NCI-H187 treated with DMSO at 0.1 percent for 48 hours (cell line): Measurements from ENCODE around the gene CARD10.
"Not testable (repeated sequence)": the region's sequence is repeated elsewhere in the genome, so short reads cannot be mapped to it uniquely, and the experiment has no call there.

Source experiments
- DNase-seq: peaks from one replicate; lab custom pipeline; 2025; lab: John Stamatoyannopoulos, UW

Gene CARD10

GRCh38 chr22:37485395-37486223 is 33.6 kb downstream of the CARD10 start:
- DNase-seq: no peak

DNA sequence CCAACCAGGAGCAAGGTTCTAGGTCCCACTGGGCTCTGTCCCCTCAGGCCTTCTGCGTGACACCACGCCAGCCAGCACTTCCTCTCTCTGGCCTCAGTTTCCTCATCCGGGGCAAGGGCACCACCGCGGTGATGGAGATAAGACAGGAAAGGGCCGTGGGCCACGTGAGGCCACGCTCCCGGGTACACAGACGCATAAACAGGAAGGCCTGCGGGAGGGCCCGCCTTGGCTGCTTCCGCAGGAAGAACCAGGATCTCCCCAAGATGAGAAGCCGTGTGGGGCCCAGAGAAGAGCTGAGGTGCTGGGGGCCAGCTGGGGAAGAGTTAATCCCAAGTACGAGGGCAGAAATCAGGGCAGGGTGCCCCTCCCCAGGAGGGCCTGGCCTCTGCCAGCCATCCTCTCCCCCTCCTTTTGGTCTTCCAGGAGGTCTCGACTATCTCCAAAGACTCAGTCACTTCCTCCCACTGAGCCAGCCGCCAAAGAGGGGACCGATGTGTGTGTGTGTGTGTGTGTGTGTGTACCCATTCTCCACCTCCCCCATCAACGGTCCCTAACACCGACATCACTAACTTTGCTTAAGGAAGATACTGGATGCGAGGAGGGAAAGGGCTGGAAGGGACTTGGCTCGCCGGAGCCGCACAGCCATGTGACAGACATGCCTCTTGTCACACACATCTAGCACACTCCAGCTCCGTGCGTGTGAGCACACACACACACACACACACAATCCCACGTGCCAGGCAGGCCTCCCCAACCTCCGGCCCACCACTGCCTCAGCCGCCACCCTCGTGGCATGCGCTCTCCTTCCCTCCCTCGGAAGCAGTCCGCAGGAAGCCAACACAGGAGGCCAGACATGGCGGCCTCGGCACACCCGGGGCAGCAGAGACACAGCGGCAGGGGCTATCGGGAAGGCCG is 34.5 kb downstream of the CARD10 start:
- DNase-seq: no peak

- DNase-seq: no peak
Measured at GRCh38 chr22:37483050-37483449, 36.2 kb downstream of the CARD10 start.

DNA sequence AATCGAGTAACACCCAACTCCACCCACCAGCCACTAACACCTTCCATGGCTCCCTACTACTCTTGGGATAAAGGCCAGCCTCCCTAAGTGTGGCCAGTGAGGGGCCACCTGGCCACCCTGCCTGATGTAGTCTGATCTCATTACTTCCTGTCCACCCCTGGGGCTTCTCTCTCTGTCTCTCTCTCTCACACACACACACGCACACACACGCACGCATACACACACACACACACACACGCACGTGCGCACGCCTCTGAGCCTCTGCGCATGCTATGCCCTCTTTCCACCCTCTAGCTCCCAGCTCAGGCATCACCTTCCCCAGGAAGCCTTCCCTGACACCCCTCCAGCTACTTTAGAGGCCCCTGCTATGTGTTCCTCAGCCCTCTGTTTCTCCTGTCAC is 37.0 kb downstream of the CARD10 start:
- no peak for DNase-seq

GRCh38 chr22:37481347-37481907 is 37.8 kb downstream of the CARD10 start:
- DNase-seq: no peak

DNA sequence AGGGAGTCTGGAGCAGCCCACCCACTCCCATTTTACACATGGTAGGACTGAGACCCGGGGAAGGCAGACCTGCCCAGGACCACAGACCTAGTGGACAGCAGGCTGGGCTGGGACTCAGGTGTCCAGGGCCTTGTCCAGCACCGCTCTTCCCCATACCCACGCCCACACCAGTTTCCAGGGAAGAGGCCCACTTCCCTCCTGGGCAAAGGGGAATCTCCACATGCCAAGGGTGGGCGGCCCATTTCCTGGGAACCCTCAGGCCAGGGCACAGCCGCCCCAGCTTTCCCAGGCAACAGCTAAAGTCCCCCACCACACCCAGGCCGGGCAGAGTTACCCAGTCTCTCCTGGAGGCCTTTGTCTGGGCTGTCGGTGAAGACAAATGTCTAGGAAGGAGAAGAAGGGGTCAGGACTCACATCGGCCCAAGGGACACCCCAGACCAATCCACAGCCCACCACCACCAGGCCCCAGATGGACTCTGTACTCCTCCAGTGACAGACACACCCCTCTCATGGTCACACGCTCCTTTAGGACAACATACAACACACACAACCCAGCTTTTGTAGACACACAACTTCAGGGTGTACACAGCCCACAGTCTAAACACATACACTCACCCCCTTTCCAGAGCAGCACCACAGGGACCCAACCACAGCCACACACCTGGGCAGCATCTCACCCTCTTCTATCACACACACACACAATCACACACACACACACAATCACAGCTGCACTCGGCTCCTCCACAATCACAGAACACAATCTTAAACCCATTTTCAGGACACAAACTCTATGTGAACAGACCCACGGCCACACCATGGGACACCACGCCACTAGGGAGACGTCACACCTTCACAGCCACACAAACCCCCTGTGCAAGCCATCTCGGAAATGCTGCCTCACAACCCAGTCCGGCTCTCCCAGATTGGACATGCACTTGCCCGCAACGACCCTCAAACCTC is 38.5 kb downstream of the CARD10 start:
- no peak for DNase-seq

DNA sequence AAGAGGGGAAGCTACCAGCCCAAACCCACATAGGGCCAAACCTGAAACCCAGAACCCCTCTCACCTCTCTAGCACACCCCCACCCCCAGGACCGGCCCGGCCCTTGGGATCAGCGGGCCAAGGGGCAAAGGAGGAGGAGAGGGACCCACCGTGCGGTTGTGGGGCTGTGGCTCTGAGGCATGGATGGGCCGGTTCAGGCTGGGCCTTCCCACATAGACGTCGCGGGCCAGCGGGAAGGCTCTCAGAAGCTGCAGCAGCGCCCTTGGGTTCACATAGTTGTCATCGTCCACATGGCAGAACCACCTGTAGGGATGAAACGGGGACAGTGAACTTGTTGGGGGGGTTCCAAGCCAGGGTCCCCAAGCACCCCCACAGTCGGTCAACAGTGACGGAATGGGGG is 40.0 kb downstream of the CARD10 start:
- DNase-seq: no peak

DNA sequence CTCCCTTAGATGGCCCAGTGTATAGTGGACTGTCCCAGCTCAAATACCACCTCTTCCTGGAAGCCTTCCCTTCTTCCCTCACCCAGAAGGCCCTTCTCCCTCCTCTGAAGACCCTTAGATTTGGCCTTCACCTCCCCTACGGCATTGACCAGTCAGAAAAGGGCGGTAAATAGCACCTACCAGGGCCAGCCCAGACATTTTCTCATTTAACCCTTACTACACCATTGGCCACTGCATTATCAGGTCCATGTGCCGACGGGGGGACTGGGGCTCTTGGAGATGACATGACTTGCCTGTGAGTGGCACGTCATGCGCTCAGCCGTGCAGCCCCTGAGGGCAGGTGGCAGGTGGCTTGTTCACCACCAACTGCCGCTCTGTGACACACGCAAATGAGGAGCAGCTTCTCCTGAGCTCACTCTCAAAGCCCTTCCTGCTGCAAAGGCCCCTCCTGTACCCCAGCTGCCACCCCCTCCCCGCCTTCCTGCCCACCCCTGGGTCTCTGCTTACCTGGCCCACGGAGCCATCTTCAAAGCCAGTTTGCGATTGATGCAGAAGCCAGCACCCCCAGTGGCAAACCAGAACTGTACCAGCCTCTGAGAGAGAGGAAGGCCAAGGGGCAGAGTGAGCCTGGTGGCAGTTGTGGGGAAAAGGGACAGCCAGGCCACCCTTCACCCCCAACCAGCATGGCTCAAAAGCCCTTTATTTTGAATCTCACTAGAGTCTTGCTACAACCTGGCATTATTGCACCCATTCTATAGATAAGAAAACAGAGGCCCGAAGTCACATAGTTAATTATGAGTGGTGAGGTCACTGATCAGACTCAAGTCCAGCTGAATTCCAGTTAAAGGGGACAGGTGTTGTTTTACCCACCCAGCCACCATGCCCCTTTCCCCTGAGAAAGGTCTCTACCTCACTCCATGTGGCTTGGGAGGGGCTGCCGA is 42.6 kb downstream of the CARD10 start:
- DNase-seq: no peak

- DNase-seq: no peak
Measured at GRCh38 chr22:37474447-37475090, 44.6 kb downstream of the CARD10 start.

DNA sequence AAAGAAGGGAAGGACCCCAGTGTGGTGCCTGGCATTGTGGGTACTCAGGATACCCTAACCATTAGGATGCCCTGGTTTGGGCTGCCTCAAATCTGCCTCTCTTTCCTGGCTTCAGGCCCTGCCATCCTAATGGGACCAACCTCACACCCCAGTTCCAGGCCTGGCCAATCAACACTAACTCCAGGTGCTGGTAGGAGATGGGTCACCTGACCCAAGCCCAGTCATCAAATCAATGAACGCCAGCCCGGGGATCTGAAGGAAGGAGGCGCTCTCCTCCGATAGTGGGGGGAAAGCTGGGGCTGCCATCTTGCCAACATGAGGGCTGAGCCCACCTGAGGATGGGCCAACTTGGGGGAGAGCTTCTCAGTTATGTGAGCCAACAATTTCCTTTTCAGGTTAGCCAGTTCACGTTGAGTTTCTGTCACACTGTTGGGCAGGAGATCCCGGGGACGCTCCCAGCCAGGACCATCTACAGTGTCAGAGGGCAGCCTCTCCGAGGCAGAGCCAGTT is 45.7 kb downstream of the CARD10 start:
- no peak for DNase-seq

GRCh38 chr22:37472418-37473006 is 46.7 kb downstream of the CARD10 start:
- DNase-seq: no peak

GRCh38 chr22:37471727-37472417 is 47.3 kb downstream of the CARD10 start:
- DNase-seq: no peak

- no peak for DNase-seq
Measured at GRCh38 chr22:37470087-37470445, 49.1 kb downstream of the CARD10 start.

DNA sequence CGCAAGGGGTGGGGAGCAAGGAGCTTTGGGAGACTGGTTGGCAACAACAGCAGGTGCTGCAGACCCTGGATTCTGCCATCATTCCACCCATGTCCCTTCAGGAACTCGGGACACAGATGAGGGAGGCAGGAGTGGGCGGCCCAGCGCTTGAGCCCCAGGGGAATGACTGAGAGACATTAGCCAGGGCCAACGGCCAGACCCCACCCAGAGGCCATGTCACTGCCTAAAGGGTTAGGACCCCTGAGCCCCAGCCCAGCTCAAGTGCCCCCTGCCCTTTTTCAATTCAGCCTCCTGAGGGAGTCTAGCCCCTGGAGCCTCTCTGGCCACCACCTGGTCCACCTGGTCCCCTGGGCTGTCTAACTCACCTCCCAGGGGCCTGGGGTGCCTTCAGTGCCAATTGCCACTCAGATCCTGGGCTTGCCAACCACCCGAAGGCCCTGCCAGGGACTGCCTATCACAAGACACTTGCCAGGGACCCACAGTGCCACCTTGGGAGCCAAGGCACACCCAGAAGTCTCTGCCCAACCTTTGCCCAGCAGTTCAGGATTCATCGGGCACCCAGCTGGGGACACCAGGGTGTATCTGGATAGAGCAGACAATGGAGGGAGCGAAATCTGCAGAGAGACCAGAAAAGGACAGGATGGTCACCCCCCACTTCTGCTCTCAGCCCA is 49.7 kb downstream of the CARD10 start:
- DNase-seq: no peak

DNA sequence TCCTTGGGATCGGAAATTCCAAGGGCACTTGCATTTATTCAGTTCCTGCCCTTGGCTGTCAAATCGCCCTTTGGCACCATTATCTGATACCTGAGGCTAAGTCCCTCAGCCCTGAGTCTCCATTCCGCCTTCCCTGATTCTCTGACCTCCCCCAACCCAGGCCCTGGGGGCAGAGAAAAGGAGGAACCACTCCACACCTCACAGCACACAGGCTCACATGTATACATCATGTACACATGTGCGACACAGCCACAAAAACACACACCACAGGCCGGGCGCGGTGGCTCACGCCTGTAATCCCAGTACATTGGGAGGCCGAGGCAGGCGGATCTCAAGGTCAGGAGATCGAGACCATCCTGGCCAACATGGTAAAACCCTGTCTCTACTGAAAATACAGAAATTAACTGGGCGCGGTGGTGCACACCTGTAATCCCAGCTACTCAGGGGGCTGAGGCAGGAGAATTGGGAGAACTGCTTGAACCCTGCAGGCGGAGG is 51.0 kb downstream of the CARD10 start:
- DNase-seq: not testable (repeated sequence)

- no peak for DNase-seq
Measured at GRCh38 chr22:37467391-37467955, 51.7 kb downstream of the CARD10 start.

- DNase-seq: no peak
Measured at GRCh38 chr22:37464181-37464580, 55.0 kb downstream of the CARD10 start.

GRCh38 chr22:37462983-37463382 is 56.2 kb downstream of the CARD10 start:
- no peak for DNase-seq
